Activated T-cell treated with anti-CD3 and anti-CD28 coated beads, Interleukin-2, amount 50 U/mL, for 72 hours (primary cell): ENCODE measurements around the gene ZNF639. TPM values are rescaled to one million over a fixed set of nuclear protein-coding genes. Genes with fewer than 3 reads are reported as not detected.
A peak's percentile ranks its signal among the peaks of the same experiment; 100 is the strongest.

ENCODE experiments used
- ATAC-seq, 2 donors: fragments of 150-1000 bp; cut with Tn5 transposase; replicated peaks in 1 of 2; 2 replicates each; pipeline ENCODE4 v1.10.0; 2021; ENCODE audit warnings: moderate library complexity in 2 of 2, mild to moderate bottlenecking in 1 of 2
- DNase-seq, 2 donors: peaks; one replicate each; pipeline ENCODE4 v3.0.0; 2021 to 2022; ENCODE audit warnings: mixed read lengths in 1 of 2
- H3K27ac Mint-ChIP-seq: one replicate; pipeline ENCODE4 v1.8.0; 2022; ENCODE audit warnings: mild to moderate bottlenecking, moderate library complexity, mixed read lengths
- H3K27me3 Mint-ChIP-seq: one replicate; pipeline ENCODE4 v1.8.0; 2022; ENCODE audit warnings: low read depth, mixed read lengths
- H3K36me3 Mint-ChIP-seq, 2 donors: one replicate each; pipeline ENCODE4 v1.8.0; 2022; ENCODE audit warnings: mixed read lengths in 2 of 2, mild to moderate bottlenecking in 1 of 2; ENCODE audit not compliant: insufficient read depth in 2 of 2
- H3K4me1 Mint-ChIP-seq: one replicate; pipeline ENCODE4 v1.8.0; 2022; ENCODE audit warnings: low read depth, mixed read lengths
- H3K4me3 Mint-ChIP-seq, 2 donors: one replicate each; pipeline ENCODE4 v1.8.0; 2022; ENCODE audit warnings: mild to moderate bottlenecking in 2 of 2, mixed read lengths in 2 of 2, moderate library complexity in 2 of 2
- H3K9me3 Mint-ChIP-seq, 2 donors: one replicate each; pipeline ENCODE4 v1.8.0; 2022; ENCODE audit warnings: mixed read lengths in 2 of 2
- total RNA-seq, 2 donors: library from RNA; stranded (reverse); gene quantifications; one replicate each; pipeline ENCODE4 v1.2.3, GENCODE V29; 2022

ZNF639 gene
- total RNA-seq, 2 donors from 2014 or later, result 36.1 to 41.0 TPM

DNA sequence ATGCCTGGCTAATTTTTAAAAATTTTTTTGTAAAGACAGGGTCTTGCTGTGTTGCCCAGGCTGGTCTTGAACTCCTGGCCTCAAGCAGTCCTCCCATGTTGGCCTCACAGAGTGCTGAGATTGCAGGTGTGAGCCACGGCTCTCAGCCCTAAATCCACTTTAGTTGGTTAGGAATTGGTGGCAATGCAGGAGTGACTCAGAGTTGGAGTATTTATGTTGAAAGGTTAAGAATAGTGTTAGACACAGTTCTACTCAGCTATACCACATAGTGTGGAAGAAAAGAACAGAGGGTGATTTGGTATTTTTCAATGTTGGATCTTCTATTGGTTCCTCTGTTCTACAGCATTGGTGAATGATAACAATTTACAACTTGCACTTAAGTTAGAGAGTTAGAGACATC is 7.6 kb downstream of the ZNF639 start:
- ATAC-seq (no peak), DNase-seq (no peak)
- no peaks in the 10 kb centered on the region for H3K27me3 Mint-ChIP-seq
- H3K27ac Mint-ChIP-seq, result no peak overlapping the region
- no peaks in the 10 kb centered on the region for H3K9me3 Mint-ChIP-seq
- H3K36me3 Mint-ChIP-seq, result peaks cover 7 to 30% of the 10 kb centered on the region in 2 donors
- peaks cover 15% of the 10 kb centered on the region for H3K4me1 Mint-ChIP-seq
- H3K4me3 Mint-ChIP-seq, result no peak overlapping the region

DNA sequence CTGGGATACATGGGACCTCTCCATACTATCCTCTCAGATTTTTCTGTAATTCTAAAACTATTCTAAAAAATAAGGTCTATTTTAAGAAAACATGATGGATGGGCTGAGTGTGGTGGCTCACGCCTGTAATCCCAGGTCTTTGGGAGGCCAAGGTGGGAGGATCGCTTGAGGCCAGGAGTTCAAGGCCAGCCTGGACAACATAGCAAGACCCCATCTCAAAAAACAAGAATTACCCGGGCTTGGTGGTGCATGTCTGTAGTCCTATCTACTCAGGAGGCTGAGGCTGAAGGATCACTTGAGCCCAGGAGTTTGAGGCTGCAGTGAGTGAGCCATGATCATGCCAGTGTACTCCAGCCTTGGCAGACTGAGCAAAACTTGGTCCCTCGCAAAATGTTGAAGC is 9.4 kb downstream of the ZNF639 start:
- no peak overlapping the region for H3K4me3 Mint-ChIP-seq
- H3K4me1 Mint-ChIP-seq, result no peaks in the 10 kb centered on the region
- ATAC-seq (no peak), DNase-seq (no peak)
- peaks cover 8 to 35% of the 10 kb centered on the region in 2 donors for H3K36me3 Mint-ChIP-seq
- H3K9me3 Mint-ChIP-seq, result no peaks in the 10 kb centered on the region
- H3K27ac Mint-ChIP-seq, result no peak overlapping the region
- no peaks in the 10 kb centered on the region for H3K27me3 Mint-ChIP-seq

DNA sequence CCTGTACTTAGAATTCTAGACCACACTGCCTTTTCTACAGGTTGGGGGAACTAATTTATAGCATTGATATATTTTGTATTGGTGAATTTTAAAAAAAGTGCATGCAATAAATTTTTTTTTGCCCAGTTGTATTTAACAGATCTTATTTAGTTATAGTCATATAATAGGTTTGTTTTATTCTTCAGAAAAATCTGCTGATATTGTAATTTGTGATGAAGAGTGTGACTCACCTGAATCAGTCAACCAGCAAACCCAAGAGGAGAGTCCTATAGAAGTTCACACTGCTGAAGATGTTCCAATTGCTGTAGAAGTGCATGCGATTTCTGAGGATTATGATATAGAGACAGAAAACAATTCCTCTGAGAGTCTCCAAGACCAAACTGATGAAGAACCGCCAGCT is 10.3 kb downstream of the ZNF639 start:
- ATAC-seq (no peak), DNase-seq (no peak)
- Mint-ChIP-seq H3K4me3 (no peak overlapping the region), H3K27ac (no peak overlapping the region), H3K4me1 (no peaks in the 10 kb centered on the region), H3K27me3 (no peaks in the 10 kb centered on the region), H3K36me3 (peaks cover 8 to 36% of the 10 kb centered on the region in 2 donors), H3K9me3 (no peaks in the 10 kb centered on the region)

DNA sequence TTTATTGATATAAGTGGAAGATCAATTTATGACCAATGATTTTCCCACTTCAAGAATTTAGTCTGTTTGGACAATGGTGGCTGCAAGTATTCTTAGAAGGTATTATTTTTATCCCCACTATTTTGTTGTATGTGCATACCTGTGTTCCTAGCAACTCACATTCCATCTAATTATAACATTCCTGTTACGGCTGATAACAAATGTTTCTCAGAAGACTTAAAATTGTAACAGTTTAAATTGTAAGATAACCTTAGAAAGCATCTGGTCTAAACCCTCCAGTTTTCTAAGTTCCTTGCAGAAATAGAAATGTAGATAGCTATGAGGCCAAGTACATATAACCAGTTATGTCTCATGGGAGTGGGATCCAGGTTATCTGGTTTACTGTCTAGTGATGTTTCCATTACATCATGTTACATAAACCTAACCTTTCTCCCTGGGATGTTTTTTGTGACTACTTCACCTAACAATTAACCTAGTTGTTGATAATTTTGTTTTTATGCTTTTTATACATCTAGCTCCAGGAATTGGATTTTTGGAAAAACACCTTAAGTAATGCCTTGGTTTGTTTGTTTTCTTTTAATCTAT is 13.6 kb downstream of the ZNF639 start:
- no peak for ATAC-seq
- Mint-ChIP-seq H3K9me3 (no peaks in the 10 kb centered on the region), H3K4me3 (no peak overlapping the region)

DNA sequence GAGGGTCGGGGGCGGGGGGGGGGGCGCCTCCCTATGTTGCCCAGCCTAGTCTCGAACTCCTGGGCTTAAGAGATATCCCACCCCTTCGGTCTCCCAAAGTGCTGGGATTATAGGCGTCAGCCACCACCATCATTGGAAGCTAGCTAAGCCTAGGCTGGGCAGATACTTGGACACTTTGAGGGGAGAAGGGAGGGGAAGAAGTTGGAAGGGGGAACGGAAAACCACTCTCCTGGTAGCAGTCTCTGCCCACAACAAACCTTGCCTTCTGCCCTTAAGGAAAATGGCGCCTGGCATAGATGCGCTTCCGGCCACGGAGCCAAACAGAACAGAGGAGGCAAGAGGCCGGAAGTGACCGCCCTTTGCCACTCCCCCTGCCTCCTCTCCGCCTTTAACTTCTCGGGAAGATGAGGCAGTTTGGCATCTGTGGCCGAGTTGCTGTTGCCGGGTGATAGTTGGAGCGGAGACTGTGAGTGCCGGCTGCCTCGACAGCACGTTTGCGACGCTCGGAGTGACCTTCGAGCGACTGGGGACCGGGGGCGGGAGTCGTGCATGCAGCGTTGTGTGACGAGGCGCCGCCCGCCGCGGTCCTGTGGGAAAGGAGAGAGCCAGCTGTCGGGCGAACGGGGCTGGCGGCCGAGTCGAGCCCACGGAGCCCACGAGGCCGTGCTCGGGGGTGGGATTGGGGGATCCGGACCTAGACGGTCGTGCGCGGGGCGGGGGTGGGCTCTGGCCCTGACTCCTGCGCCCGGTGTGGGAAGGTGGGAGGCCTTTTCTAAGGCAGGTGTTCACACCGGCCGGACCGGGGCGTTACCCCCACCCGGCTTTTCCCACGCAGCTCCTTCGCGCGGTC is 24.7 kb downstream of the ZNF639 start, which contains the start of gene MFN1:
Gene MFN1 (plus strand): TSS at position 365 of the 850 bp plus-strand sequence. CDS start 1,143 bp downstream, outside the sequence.
- Mint-ChIP-seq H3K4me3 (peak within 1 kb of the TSS; percentile 93 to 99), H3K27ac (peak within 1 kb of the TSS; percentile 97), H3K27me3 (no peaks in the 10 kb centered on the region), H3K36me3 (peaks cover 6 to 8% of the 10 kb centered on the region in 2 donors), H3K4me1 (peaks cover 23% of the 10 kb centered on the region), H3K9me3 (no peaks in the 10 kb centered on the region)
- DNase-seq (peak; percentile 89 to 93), ATAC-seq (peak; percentile 97)

More for the DNA sequence above, 13.6 kb downstream of the ZNF639 start:
- no peak overlapping the region for H3K27ac Mint-ChIP-seq
- H3K36me3 Mint-ChIP-seq, result peaks cover 3 to 30% of the 10 kb centered on the region in 2 donors
- H3K4me1 Mint-ChIP-seq, result no peaks in the 10 kb centered on the region
- no peak for DNase-seq
- no peaks in the 10 kb centered on the region for H3K27me3 Mint-ChIP-seq

DNA sequence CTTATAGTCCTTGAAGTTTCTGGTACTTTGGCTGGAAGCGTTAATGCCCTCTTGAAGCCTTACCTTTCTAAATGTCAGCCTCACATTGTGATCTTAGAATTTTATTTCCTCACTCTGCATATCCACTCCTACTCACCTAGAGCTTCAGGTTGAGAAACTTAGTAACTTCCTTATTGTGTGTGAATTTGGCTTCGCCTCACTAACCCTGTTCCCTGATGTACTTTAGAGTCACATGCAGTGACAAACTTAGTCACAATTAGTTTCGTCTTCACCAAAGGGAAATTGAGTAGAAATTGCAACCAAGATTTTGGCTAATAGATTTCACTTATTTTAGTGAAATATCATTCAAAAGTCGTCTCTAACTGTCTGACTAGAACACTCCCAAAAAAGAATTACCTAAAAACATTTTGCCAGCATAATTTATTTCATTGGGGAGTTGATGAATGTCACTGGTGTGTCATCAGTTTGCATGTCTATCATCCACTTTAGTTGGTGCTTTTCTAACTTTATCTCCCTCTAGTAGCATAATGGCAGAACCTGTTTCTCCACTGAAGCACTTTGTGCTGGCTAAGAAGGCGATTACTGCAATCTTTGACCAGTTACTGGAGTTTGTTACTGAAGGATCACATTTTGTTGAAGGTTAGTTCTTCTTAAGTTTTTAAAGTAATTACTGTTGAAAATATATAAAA is 25.6 kb downstream of the ZNF639 start:
- Mint-ChIP-seq H3K27ac (peak overlapping the region; percentile 97), H3K4me3 (peak overlapping the region; percentile 93 to 99), H3K9me3 (no peaks in the 10 kb centered on the region), H3K4me1 (peaks cover 23% of the 10 kb centered on the region), H3K27me3 (no peaks in the 10 kb centered on the region), H3K36me3 (peaks cover 7 to 9% of the 10 kb centered on the region in 2 donors)
- ATAC-seq (peak in 1 of 2 donors; percentile 27), DNase-seq (no peak)

DNA sequence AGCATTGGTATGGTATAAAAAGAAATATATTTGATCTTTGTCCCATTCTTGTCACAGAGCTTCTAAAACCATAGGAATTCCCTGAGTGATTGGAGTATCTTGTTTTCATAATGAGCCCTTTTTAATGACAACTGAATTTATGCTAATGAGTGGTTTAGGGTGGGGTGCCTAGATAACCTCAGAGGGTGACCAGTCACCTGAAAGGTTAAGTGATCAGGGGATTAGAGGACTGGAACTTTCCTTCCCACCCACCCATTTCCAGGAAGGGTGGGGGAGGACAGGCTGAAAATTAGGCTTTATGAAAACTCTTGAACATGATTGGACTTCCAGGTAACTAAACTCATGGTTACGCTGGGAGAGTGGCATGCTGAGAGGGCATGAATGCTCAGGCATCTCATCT is 33.2 kb downstream of the ZNF639 start:
- no peaks in the 10 kb centered on the region for H3K9me3 Mint-ChIP-seq
- H3K4me1 Mint-ChIP-seq, result peaks cover 16% of the 10 kb centered on the region
- DNase-seq (no peak), ATAC-seq (no peak)
- H3K36me3 Mint-ChIP-seq, result peaks cover 8 to 32% of the 10 kb centered on the region in 2 donors
- no peak overlapping the region for H3K27ac Mint-ChIP-seq
- no peaks in the 10 kb centered on the region for H3K27me3 Mint-ChIP-seq
- H3K4me3 Mint-ChIP-seq, result no peak overlapping the region

DNA sequence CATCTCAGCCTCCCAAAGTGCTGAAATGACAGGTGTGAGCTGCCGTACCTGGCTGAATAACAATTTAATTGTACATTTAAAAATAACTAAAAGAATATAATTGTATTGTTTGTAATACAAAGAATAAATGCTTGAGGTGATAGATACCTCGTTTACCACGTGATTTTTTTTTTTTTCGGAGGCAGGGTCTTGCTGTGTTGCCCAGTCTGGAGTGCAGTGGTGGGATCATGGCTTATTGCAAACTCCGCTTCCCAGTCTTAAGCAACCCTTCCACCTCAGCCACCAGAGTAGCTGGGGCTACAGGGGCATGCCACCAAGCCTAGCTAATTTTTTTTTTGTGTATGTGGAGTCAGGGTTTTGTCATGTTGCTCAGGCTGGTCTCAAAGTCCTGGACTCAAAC is 40.5 kb downstream of the ZNF639 start:
- peaks cover 5 to 17% of the 10 kb centered on the region in 2 donors for H3K36me3 Mint-ChIP-seq
- H3K4me1 Mint-ChIP-seq, result no peaks in the 10 kb centered on the region
- ATAC-seq (no peak), DNase-seq (no peak)
- no peaks in the 10 kb centered on the region for H3K9me3 Mint-ChIP-seq
- no peaks in the 10 kb centered on the region for H3K27me3 Mint-ChIP-seq
- no peak overlapping the region for H3K27ac Mint-ChIP-seq
- H3K4me3 Mint-ChIP-seq, result no peak overlapping the region

DNA sequence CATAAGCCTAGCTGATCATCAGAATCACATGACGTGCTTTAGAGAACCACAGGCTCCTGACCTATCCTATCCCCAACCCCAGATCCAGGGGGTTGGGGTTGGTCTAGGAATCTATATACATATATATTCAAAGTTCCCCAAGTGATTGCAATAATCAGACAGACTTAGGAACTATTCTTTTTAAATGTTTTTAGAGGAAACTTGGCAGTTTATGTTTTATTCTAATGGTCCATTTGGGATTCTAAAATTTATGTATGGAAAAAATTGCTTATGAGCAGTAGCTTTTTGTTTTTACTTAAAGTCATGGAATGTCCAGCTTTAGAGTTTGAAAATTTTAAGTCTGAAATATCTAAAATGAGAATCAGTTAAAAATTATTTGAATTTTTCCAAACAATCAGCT is 46.8 kb downstream of the ZNF639 start:
- Mint-ChIP-seq H3K4me3 (no peak overlapping the region), H3K9me3 (no peaks in the 10 kb centered on the region), H3K27ac (no peak overlapping the region), H3K36me3 (peaks cover 1 to 13% of the 10 kb centered on the region in 2 donors), H3K4me1 (no peaks in the 10 kb centered on the region), H3K27me3 (no peaks in the 10 kb centered on the region)
- ATAC-seq (no peak), DNase-seq (no peak)

DNA sequence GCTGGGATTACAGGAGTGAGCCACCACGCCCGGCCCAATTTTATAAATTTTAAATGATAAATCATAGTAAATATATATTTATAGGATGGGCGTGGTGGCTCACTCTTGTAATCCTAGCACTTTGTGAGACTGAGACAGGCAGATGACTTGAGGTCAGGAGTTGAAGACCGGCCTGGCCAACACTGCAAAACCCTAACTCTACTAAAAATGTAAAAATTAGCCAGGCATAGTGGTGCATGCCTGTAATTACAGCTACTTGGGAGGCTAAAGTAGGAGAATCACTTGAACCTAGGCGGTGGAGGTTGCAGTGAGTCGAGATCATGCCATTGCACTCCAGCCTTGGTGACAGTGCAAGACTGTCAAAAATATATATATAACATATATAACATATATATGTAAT is 51.1 kb downstream of the ZNF639 start:
- DNase-seq, result no peak
- Mint-ChIP-seq H3K4me3 (no peak overlapping the region), H3K27me3 (no peaks in the 10 kb centered on the region), H3K4me1 (no peaks in the 10 kb centered on the region), H3K36me3 (peaks cover 2 to 10% of the 10 kb centered on the region in 2 donors), H3K9me3 (no peaks in the 10 kb centered on the region), H3K27ac (no peak overlapping the region)
- ATAC-seq, result no peak

DNA sequence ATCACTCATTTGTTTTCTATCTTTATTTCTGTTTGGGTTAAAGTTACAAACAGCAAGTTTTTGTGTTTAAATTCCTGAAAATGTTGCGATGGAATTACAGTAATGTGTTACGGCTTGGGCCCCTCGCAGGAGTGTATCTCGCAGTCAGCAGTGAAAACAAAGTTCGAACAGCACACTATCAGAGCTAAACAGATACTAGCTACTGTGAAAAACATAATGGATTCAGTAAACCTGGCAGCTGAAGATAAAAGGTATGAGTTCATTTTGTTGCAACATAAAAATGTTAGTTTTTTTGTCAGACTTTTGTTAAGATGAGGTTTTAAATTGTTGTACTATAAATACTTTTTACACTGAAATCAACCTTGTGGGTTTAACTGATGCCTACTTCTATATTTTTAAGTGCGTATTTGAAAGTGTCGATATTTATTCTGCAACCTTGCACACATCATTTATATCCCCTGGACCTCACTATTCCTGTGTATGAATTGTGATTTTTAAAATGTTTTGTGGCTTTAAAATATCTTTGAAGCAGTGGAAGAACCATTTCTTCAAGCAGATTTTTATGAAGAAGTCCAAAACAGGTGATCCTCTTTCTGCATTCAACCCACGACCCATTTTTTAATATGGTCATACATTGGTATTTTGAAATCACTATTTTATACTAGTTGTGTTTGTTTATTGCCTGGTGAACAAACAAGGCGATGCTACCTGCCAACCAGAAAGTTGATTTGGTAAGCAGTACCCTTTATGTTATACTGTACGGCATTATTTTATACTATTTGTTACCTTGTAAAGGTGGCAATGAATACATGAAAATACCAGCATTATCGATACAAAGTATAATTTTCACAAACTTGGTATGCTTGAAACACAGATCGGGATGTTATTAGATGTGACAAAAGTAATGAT is 52.5 kb downstream of the ZNF639 start:
- Mint-ChIP-seq H3K4me1 (no peaks in the 10 kb centered on the region), H3K36me3 (peaks cover 2 to 15% of the 10 kb centered on the region in 2 donors), H3K9me3 (no peaks in the 10 kb centered on the region), H3K27ac (no peak overlapping the region), H3K4me3 (no peak overlapping the region), H3K27me3 (no peaks in the 10 kb centered on the region)
- DNase-seq, result no peak
- ATAC-seq, result no peak

DNA sequence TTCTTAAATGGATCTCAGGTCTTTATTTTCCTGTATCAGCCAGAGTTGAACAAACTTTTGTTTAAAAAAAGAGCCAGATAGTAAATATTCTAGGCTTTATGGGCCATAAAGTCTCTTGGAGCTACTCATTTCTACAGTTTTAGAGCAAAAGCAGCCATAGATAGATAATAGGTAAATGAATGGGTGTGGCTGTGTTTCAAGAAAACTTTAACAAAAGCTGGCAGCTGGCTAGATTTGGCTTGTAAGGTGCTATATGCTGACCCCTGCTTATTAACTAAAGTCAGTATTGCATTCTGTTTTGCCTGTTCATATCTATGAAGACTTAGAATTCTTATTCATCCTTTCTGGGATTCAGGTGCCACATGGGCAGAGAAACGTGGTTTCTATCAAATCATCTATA is 53.6 kb downstream of the ZNF639 start:
- no peak for ATAC-seq
- Mint-ChIP-seq H3K4me1 (no peaks in the 10 kb centered on the region), H3K27ac (no peak overlapping the region), H3K4me3 (no peak overlapping the region), H3K27me3 (no peaks in the 10 kb centered on the region), H3K9me3 (no peaks in the 10 kb centered on the region), H3K36me3 (peaks cover 5 to 11% of the 10 kb centered on the region in 2 donors)
- DNase-seq, result no peak
